ENCODE data around the gene CYFIP1.

Gene CYFIP1

DNA sequence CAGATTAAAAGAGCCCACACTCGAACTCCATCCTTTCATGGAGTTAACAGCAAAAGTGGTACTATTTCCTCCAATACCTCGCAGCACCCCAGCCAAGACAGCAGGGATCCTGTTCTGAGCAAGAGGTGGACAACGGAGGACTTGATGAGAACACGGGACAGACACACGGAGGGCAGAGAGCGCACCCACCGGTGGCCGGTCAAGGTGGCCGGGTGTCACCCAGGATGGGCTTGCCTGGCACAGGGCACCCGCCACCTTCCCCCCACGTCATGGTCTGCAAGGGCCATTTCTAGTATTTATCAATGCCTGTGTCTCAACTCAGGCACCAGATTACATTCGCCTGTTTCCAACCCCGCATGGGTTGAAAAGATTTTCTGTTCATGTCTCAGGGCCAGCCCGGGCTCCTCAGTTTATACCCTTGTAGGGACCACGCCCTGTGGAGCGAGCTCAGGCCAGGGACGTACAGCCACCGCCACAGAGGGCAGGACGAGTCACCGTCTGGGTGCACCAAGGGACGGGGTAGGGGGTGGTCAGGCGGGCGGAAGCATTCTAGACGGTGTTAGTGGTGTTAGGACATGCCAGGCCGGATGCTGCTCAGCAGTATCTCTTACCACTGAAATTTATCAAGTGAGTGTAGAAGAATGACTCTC lies 64.2 kb downstream of the CYFIP1 start:
- DNase-seq, result no peak

- DNase-seq, result no peak
Observed at GRCh38 chr15:22913646-22914380, 66.4 kb downstream of the CYFIP1 start.

GRCh38 chr15:22912256-22912655 lies 67.9 kb downstream of the CYFIP1 start:
- no peak for DNase-seq

DNA sequence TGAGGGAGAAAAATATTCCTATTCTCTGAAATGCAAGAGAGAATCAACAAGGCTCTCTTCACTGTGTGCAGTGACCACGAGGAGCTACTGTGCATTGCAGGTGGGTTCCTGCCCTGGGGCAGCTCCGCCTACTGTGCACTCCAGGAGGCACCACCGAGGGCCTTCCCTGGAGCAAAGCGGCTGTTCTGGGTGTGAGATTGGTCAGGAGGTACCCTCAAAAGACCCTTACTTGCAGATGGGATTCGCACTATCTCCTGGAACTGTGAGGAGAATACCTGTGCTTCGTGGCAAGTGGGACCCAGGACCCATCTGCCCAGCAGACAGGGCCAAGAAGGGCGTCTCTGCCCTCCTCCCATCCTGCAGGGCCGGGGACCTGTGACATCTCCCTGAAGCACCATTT lies 68.9 kb downstream of the CYFIP1 start:
- DNase-seq, result no peak

DNA sequence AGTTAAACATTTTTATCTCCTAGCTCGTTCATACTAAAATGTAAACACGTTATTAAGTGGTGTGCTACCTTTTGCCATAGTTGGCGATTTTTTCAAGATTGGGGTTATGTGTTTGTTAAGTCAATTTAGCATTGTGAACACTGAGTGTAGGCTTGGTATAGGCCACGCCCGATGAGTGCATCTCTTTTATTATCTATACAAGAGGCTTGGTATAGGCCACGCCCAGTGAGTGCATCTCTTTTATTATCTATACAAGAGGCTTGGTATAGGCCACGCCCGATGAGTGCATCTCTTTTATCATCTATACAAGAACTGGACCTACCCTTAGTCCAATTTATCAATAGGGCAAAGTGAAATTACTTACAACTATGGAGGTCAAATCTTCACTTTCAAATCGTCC lies 71.3 kb downstream of the CYFIP1 start:
- DNase-seq, result no peak

DNA sequence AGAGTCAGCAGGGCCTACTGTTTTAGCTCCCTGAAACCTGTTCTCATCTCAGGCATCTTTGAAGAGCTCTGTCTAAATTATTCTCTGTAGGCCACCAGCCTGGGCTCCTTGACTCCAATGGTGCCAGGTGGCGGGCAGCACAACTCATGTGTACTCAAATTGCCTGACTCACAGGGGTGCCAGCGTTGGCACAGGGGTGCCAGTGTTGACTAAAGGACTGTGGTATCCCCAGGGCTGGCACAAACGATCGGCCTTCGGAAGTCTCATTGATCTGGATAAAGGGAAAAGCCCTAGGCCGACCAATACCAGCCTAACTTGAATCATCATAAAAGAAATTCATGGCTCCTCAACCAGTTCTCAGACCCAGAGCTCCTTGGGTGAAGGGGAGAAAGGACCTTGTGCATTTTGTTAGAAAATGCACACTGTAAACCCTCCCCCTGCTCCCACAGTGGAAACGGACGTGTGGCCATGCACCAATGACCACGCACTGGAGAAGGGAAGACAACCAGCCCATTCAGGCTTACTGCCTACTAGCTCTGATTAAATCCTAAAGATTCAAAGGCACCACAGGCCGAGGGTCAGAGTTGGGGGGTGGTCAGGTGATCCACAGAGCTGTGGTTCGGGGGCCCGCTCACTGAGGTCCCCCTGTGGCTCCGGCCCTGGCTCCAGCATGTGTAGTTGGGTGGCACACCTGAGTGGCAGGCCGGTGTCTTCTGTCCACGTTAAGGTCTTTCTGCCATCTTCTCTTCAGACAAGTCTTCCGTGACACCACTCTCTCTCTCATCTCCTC lies 72.8 kb downstream of the CYFIP1 start:
- no peak for DNase-seq

DNA sequence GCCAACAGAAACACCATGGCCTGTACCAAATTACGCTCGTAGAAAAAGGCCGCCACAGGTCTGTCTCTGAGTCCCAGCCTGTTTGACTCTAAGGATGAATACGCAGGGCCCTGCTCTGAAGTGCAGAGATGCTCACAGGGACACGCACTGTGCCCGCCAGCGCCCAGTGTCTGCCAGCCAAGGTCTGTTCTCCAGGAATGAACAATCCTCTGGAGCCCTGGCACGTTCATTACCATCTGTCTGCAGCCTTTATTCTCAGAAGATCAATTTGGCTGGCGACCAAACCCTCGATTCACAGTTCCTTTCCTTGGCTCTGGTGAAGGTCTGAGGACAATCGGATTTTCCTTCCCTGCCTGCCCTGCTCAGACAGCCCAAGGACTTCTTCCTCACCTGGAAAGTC lies 75.4 kb downstream of the CYFIP1 start:
- no peak for DNase-seq

DNA sequence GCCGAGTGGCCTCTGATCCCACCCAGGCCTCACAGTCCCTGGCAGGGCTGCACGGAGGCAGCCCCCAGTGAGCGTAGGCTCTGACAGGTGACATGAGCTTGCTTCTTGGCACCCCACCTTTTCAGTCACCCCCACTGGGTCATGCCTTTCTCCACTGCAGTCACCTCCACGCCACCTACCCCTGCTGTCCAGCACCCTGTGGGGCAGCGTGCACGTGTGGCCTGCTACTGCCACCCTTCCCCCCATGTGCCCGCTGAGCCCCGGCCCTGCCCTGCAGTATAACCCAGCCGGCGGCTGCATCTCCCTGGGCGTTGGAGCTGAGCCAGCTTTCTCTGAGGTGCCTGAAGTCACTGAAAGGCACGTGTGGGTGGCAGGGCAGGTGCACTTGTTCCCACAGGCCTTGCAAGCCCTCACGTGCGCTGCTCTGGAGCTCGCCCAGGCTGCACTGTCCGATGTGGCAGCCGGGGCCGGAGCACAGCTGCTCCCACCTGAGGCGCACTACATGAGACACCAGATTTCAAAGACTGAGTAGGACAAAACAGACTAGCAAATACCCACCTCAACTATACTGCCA lies 76.1 kb downstream of the CYFIP1 start:
- no peak for DNase-seq

GRCh38 chr15:22903427-22903826 lies 76.7 kb downstream of the CYFIP1 start:
- DNase-seq, result no peak

DNA sequence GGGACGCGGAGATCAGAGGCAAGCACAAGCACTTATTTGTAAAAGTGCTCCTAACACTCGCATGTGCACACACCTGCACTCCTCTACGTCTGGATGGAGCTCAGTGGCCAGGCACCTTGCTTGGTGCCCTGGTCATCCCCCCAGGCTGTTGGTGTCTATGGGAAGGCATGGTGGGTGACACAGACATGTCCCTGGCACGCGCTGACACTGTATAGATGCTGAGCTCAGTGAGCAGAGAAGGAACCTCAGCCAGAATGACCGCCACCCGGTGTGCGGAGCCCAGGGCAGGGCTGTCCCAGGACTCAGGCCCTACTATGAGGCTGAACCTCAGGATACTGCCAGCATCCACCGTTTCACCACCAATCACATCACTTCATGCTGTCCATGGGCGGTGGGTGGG lies 77.2 kb downstream of the CYFIP1 start:
- no peak for DNase-seq

DNA sequence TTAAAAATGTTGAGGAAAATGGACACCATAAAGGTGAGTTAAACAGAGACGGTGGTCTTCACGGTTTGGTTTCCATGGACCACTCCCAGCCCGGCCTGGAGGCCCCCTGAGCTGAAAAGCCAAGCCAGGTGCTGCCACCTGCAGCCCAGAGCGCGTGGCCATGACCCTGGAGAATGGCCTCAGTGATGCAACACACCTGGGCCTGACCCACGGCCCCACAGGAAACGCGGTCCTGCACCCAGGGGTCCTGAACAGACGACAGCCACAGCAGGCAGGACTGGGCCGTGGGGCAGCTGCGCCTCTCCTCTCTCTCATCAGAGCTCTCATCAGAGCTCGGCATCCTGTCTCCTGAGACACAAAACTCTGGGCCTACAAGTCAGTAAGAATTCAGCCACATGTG lies 77.6 kb downstream of the CYFIP1 start:
- DNase-seq, result no peak

- DNase-seq, result no peak
Observed at GRCh38 chr15:22902046-22902445, 78.1 kb downstream of the CYFIP1 start.

GRCh38 chr15:22895465-22896190 lies 84.5 kb downstream of the CYFIP1 start:
- no peak for DNase-seq

DNA sequence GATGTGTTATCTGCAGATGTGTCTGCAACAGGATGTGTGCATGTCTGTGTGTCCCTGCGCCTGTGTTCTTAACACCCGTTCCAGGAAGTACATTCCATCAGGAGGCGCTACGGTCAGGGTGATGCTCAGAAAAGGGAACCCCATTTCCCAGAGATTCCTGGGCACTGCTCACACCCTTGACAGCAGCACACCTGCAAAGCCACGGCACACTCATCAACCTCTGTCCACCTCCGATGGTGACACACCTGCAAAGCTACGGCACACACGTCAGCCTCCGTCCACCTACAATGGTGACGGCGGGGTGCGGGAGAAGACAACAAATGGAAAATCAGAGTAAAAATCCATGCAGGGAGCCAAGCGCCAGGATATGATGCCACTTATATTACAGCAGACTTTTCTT lies 86.3 kb downstream of the CYFIP1 start:
- DNase-seq, result no peak

- DNase-seq, result no peak
Observed at GRCh38 chr15:22893081-22893480, 87.1 kb downstream of the CYFIP1 start.

- no peak for DNase-seq
Observed at GRCh38 chr15:22892333-22892732, 87.8 kb downstream of the CYFIP1 start.

DNA sequence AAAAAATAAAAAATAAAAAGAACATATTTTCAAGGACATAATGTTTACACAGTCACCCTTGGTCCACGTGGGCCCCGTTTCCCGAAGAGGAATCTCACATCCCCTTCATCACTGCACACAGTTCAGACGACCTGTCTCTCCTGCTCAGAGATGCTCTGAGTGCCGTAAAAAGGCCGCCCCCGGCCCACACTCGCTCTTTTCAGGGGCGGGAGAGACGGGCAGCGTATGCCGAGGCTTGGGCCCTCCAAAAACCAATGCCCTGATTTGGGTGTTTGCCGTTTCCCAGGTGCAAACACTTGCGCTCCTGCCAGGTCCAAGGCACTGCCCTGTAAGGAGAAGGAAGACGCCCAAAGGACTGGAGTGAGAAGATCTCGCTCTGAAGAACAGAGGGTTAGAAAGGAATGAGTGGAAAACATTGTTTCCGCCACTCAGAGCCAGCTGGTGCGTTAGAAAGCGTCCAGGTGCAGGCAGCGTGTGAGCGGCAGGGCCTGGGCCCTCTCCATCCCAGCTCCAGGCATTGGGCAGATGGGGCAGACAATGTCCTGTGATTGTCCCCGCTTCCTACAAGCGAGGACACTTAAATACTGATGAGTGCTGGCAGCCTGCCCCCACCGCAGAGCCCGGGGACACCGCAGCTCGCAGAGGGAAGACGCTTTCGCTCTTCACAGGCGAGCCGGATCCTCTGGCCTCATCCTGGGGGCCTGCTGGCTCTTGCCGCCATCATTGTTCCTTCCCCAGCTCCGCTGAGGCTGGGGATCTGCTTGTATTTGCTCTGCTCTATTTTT lies 88.5 kb downstream of the CYFIP1 start:
- DNase-seq, result no peak

GRCh38 chr15:22890296-22890695 lies 89.9 kb downstream of the CYFIP1 start:
- no peak for DNase-seq

DNA sequence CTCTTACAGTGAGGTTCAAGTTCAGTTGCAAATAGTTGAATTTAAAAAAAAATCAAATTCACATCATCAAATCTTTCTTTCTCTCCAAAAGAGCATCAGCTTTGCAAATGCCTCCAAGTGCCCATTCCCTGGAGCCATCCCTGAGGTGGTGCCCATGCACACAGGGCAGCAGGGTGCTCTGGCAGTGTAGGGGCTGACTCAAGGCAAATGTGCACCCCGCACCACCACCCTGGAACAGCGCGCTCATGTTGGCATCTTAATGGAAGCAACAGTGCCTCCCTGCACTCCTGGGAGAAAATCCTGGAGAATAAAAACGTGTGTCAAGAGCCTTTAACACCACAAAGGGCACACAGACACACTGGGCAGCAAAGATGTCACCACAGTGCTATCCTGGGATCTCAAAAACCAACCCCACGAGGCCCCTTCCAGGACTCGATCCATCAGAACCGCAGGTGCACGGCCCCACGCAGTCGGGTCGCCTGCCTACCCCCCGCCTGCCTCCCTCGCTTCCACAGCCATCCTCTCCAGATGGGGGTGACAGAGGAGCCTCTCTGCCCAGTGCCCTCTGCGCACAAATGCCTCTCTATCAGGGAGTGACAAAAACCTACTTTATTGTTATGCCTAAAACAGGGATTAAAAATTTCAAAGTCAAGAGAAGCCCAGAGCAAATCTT lies 90.9 kb downstream of the CYFIP1 start:
- no peak for DNase-seq

GRCh38 chr15:22888120-22888859 lies 91.9 kb downstream of the CYFIP1 start:
- DNase-seq, result no peak

All from CD4-positive, alpha-beta T cell treated with Interferon alpha-2 for 1 hour (primary cell).